Measurements from ENCODE around the gene AUNIP.

DNA sequence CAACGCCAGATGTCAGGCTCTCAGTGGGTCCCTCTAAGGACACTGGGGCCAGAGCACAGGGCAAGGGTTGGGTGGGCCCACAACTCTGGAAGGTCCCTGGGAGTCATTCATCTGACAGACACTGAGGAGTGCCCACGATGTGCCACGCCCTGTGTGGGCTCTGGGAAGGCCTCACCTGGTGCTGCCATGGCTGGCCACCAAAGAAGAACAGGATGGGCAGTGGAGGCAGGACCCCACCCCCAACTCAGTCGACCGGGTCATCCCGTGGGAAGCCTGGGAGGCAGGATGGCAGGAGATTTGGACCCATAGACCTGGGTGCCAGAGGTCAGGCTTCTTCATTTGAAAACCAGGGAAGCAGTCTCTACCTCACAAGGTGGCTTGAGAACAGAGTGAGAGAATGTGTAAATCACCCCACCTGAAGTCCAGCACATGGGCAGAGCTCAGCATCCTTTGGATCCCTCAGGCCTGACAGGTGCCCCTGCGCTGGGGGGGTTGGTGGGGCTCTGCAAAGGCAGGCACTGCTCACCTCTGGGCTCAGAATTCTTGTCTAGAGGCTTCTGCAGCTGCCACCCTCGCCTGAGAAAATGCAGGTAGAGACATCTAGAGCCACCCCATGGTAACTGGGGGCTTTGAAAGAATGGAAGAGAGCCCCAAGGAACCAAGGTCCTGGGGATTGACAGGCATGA, 60.4 kb downstream of the AUNIP start:
- TF ChIP-seq, protein P1, sequence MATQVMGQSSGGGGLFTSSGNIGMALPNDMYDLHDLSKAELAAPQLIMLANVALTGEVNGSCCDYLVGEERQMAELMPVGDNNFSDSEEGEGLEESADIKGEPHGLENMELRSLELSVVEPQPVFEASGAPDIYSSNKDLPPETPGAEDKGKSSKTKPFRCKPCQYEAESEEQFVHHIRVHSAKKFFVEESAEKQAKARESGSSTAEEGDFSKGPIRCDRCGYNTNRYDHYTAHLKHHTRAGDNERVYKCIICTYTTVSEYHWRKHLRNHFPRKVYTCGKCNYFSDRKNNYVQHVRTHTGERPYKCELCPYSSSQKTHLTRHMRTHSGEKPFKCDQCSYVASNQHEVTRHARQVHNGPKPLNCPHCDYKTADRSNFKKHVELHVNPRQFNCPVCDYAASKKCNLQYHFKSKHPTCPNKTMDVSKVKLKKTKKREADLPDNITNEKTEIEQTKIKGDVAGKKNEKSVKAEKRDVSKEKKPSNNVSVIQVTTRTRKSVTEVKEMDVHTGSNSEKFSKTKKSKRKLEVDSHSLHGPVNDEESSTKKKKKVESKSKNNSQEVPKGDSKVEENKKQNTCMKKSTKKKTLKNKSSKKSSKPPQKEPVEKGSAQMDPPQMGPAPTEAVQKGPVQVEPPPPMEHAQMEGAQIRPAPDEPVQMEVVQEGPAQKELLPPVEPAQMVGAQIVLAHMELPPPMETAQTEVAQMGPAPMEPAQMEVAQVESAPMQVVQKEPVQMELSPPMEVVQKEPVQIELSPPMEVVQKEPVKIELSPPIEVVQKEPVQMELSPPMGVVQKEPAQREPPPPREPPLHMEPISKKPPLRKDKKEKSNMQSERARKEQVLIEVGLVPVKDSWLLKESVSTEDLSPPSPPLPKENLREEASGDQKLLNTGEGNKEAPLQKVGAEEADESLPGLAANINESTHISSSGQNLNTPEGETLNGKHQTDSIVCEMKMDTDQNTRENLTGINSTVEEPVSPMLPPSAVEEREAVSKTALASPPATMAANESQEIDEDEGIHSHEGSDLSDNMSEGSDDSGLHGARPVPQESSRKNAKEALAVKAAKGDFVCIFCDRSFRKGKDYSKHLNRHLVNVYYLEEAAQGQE (IDR thresholded peaks at IDR 0.05; ENCODE audit: low read depth): no peak
- no peak for TF ChIP-seq TCF12 (IDR thresholded peaks at IDR 0.05; ENCODE audit: low read depth)
- TF ChIP-seq, protein P2, sequence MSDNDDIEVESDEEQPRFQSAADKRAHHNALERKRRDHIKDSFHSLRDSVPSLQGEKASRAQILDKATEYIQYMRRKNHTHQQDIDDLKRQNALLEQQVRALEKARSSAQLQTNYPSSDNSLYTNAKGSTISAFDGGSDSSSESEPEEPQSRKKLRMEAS (IDR thresholded peaks at IDR 0.05): no peak
- TF ChIP-seq TEAD4 (IDR thresholded peaks at IDR 0.05): no peak
- no peak for TF ChIP-seq YY1 (IDR thresholded peaks at IDR 0.05; ENCODE audit: low read depth)
- TF ChIP-seq NFIC (IDR thresholded peaks at IDR 0.05): no peak
